ENCODE data around the gene CNTN1.

CNTN1 gene

GRCh38 chr12:40770781-40771180 is 78.5 kb downstream of the CNTN1 start:
- DNase-seq (ENCODE audit: low read depth), result no peak

- DNase-seq (ENCODE audit: low read depth), result no peak
Measured at GRCh38 chr12:40775661-40776060, 83.4 kb downstream of the CNTN1 start.

- DNase-seq (ENCODE audit: low read depth), result no peak
Measured at GRCh38 chr12:40784102-40784501, 91.9 kb downstream of the CNTN1 start.

- no peak for DNase-seq (ENCODE audit: low read depth)
Measured at GRCh38 chr12:40788276-40788675, 96.0 kb downstream of the CNTN1 start.

DNA sequence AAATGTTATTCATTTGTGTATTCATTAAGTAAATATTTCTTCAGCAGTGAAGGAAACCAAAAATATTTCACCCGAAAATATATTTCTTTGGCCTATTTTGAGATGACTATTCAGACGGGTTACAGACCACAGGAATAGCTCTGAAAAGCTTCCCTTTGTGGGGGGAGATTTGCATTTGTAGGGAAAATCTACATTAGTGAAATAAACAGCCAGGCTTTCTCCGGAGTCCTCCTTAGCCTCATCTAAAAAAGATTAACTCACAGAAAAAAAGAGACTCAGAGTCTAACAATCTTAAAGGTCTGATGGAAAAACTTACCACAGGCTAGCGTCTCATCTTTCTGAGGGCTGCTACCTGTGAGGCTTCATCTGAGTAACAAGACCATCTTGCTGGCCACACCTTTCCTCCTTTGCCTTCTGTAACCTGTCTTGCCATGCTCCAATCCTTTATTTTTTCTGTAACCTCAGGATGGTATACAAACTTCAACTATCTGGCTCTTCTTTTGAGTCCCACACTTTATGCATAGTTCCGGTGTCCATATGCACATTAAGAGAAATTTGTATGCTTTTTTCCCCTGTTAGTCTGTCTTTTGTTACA is 100.7 kb downstream of the CNTN1 start:
- no peak for DNase-seq (ENCODE audit: low read depth)

DNA sequence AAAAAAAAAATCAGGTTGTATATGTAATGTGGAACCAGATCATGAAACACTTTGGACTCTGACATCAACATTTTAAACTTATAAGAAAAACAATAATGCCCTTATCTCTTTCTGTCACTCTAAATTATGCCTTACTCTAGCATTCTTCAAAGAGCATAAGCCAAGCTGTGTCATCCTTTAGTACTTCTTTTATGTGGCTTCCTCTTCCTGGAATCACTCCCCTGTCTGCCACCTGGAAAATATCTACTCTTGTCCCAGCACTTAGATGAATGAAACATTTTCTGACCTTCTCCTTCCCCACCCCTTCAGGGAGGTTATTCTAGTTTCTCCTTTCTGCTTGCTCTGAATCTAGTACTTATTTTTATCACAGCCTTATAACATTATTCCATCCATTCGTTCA is 101.2 kb downstream of the CNTN1 start:
- no peak for DNase-seq (ENCODE audit: low read depth)

DNA sequence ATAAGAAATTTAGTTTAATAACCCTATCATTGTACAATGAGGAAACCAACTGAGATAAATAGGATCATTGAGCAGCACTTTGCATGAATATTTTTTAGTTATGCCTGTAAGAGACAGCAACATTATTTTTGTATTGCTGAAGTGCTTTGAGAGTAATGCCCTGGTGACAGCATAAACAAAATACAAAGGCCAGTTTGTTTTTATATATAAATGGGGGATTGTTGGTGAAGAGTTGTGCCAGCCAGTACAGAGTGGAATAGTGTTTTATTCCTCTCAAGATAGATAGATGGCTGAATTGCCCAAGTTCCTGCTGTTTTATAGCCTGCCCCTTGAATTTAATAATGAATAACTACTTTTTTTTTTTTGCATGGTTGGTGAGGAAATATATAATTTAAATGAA is 101.8 kb downstream of the CNTN1 start:
- DNase-seq (ENCODE audit: low read depth), result no peak

DNA sequence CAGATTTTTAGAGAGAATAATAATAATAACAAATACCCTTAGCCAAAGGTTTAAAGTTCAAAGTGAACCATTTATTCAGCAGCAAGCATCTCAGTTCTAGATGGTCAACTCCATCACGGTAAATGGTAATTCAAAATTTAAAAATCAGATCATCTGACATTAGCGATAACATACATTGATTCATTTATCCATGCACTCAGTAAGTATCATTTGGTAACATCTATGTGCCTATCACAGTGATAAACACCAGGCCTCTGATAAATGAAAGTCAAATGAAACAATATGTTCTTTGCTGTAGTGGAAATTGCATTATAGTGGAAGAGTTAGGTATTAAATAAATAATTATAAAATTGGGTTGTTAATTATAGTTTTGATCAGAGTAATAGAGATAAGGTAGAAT is 108.8 kb downstream of the CNTN1 start:
- no peak for DNase-seq (ENCODE audit: low read depth)

GRCh38 chr12:40801861-40802260 is 109.6 kb downstream of the CNTN1 start:
- DNase-seq (ENCODE audit: low read depth), result no peak

DNA sequence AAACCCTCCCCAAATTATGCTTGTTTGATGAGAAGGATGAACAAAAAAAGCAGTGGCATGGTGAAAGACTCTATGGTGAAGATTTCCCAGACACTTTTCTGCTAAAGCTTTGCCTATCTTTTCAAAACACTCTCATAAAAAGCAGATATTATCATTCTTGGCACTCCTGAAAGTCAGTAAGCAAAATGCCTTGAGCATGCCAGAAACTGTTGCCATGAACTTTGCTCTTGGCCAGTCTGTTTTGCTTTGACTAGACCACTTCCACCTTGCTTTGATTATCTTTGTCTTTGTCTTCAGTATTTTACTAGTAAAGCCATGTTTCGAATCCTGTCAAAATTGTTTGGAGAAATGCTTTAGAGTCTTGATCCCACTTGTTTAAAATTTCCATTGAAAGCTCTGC is 110.4 kb downstream of the CNTN1 start:
- DNase-seq (ENCODE audit: low read depth), result no peak

DNA sequence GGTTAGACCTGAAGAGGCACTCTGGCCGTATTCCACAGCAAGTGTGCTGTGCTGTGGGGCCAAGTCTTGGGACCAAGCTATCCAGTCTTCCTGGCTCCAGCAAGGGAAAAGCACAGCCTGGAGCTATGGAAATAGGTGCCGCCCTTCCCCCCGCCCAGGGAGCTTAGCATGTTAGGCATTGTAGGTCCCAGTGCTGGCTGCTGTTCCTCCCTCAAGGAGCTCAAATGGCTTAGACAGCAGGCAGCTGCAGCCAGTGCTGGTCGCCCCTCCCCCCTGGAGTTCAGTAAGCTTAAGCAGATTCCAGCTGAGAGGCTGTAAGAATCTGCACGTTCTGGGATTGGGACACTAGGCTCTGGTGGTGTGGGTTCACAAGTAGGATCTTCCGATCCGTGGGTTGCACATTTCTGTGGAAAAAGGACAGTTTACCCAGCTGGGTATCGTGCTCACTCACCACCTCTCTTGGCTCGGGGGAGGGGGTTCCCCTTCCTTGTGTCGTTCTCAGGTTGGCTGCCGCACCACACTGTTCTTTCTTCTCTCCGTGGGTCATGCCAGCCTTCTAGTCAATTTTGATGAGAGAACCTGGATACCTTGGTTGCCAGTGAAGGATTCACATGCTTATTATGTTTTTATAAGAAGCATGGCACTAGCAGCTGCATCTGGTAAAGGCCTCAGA is 127.3 kb downstream of the CNTN1 start:
- DNase-seq (ENCODE audit: low read depth), result no peak

DNA sequence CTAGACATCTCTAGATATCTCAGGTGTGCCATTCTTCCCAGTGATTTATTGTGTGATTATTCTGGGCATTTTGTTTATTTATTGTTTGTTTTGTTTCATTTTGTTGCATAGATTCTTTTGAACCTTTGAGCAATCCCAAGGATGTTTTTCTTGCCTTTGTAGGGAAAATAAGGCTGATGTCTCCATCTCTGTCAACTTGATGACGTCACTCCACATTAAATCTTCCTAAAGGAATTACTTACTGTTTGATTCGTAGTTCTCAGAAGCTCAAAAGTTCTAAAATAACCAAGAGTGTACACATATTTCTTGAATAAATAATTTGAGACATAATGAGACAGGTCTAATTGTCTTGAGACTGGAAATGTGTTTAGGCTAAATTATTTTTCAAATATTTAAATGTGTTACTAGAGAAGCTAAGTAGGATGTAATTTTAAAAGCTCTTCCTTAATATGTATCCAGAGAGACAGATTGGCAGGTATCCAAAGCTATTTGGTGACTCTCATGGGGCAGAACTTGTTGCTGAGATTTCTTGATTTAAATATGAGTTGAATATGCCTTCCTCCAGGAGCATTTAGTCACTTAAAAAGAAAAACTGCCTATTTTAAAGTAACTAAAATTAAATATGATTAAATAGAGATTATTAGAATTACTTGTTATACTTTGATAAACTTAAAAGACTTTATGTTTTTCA is 128.7 kb downstream of the CNTN1 start:
- no peak for DNase-seq (ENCODE audit: low read depth)

DNA sequence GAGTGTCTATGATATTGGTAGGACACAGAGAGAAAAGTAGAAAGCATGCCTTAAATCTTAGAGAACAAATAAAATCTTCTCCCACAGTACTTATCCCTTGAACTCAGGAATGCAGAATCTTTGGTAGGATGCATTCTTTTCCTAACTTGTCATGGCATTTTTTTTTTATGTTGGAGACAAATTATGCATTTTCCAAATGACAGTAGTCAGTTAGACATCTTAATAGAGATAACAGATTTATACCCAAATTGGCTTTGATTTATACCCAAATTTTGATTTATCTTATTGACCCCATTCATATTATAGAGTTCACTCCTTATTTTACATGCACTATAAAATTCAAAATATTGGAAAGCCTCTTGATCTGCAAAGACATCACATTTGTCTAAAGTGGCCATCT is 132.9 kb downstream of the CNTN1 start:
- DNase-seq (ENCODE audit: low read depth), result no peak

DNA sequence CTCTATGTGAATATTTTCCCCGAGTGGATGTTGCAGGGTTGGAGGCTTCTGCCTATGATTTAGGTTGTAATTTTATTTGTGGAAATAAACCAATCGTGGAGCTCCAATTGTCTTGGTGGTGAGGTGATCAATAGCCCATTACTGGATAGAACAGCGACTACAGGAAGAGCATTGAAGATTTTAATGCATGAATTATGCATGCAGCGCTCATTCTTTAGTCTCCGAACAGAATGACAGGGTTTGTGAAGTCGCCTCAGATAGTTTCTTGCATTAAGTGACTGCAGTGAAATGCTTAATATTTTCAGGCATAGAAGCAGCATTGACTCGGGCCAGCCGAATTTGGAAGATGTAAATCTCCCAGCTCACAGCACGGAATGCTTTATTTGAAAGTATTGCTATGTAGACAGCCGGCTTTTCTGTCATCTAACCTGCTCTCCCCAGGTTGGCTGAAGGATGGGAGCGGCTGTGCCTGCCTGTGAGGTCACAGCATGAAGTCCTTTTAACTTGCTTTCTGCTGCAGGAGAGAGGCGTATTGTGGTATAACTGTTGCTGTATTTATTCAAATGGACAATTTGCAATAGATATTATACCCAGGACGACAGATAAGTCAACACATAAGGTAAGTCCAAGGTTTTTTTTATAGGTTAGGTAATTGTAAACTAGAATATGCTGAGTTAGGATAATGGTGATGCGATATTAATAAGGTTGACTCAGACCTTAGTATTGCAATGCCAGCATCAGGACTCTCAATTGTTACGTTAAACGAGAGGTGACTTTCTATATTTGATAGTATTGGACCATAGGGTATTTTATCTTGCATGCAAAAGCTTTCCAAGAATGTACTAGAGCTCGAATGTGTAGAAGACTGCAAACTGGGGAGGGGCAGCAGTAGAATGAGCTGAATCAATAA is 135.7 kb downstream of the CNTN1 start:
- DNase-seq (ENCODE audit: low read depth), result no peak

DNA sequence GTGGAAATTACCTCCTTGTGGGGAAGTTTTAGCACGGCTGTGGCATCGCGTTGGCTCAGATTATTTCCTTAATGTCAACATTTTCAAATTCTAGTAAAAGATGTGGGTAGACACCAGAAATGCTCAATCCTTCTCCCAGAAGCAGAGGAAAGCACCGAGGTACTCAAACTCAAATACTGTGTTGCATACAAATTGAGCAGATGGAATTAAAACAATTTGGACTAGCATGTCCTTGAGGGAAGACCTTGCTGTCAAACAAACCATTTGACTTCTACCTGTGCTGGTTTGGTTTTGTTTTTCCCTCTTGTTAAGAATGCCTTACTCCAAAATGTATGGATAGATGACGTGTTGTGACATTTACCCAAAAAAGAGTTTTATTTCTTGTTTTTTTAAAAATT is 136.4 kb downstream of the CNTN1 start:
- no peak for DNase-seq (ENCODE audit: low read depth)

GRCh38 chr12:40829738-40830144 is 137.5 kb downstream of the CNTN1 start:
- no peak for DNase-seq (ENCODE audit: low read depth)

DNA sequence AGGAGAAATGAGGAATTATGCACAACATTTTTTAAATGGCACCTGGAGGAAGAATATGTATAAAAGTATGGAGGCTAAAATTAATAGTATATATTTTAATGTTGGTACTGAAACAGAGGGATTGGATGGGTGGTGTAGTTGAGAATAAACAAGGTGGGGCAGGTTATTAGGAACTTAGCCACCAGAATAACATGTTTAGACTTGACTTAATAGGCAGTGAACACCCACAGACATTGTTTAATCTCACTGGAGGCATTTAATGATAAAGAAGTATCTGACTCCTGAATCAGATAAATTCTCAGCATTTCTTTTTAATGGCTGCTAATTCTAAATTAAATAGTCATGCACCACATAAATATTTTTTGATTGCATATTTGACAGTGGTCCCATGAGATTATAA is 139.7 kb downstream of the CNTN1 start:
- DNase-seq (ENCODE audit: low read depth), result no peak

GRCh38 chr12:40832668-40833067 is 140.4 kb downstream of the CNTN1 start:
- DNase-seq (ENCODE audit: low read depth), result no peak

DNA sequence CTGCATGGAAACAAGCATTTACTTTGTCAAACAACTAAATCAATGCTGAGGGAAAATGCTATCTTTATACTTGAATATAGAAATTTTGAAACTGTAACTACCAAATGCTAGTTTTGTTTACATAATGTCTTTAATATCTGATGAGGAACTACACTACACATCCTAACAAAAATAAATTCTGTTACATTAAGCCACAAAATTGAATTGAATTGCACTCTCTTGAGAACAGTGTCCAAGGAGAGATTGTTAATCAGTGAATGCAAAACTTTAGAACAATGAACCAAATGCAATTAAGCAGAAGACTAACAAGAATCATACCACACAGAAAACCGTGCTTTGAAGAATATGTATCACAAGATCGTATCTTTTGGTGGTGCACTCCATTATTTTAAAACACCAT is 141.6 kb downstream of the CNTN1 start:
- DNase-seq (ENCODE audit: low read depth), result no peak

GRCh38 chr12:40834321-40834720 is 142.1 kb downstream of the CNTN1 start:
- no peak for DNase-seq (ENCODE audit: low read depth)

- no peak for DNase-seq (ENCODE audit: low read depth)
Measured at GRCh38 chr12:40837891-40838429, 145.7 kb downstream of the CNTN1 start.

GRCh38 chr12:40843495-40843894 is 151.3 kb downstream of the CNTN1 start:
- DNase-seq (ENCODE audit: low read depth), result no peak
